Natural killer cell (primary cell): ENCODE data around the gene AKAP6. TPM values are rescaled to one million over a fixed set of nuclear protein-coding genes. Genes with fewer than 3 reads are reported as not detected.

Experiments used
- ATAC-seq, 3 donors: fragments of 150-1000 bp in 2 of 3; fragments of 200-7000 bp in 1 of 3; cut with Tn5 transposase; 1 replicate in 1 of 3; 2 replicates in 2 of 3; pipeline ENCODE4 v1.10.0; 2021; ENCODE audit warnings: mild to moderate bottlenecking in 2 of 3, moderate library complexity in 2 of 3
- DNase-seq, 2 donors: peaks; one replicate each; pipeline versions ENCODE4 v3.0.0 to v3.0.0-alpha.2; 2013 to 2021; ENCODE audit warnings: mixed read lengths in 1 of 2
- H3K27ac ChIP-seq: one replicate; pipeline ENCODE4 v1.5.1; 2013; ENCODE audit warnings: mild to moderate bottlenecking, low read length
- H3K27me3 ChIP-seq: one replicate; pipeline ENCODE4 v1.6.1; 2013; ENCODE audit warnings: low read length; ENCODE audit not compliant: control insufficient read depth, insufficient read depth
- H3K36me3 ChIP-seq: one replicate; pipeline ENCODE4 v1.6.1; 2013; ENCODE audit warnings: low read length; ENCODE audit not compliant: control insufficient read depth, insufficient read depth
- H3K4me1 ChIP-seq: one replicate; pipeline ENCODE4 v1.6.1; 2013; ENCODE audit warnings: low read length; ENCODE audit not compliant: control insufficient read depth, insufficient read depth
- H3K4me3 ChIP-seq: one replicate; pipeline ENCODE4 v1.5.1; 2013; ENCODE audit warnings: low read length
- H3K9me3 ChIP-seq: one replicate; pipeline ENCODE4 v1.6.1; 2013; ENCODE audit warnings: low read length; ENCODE audit not compliant: control insufficient read depth, insufficient read depth
- H3K27ac Mint-ChIP-seq, 2 donors: one replicate each; pipeline ENCODE4 v1.8.0; 2022; ENCODE audit warnings: mild to moderate bottlenecking in 2 of 2, mixed read lengths in 2 of 2, moderate library complexity in 1 of 2
- H3K27me3 Mint-ChIP-seq, 2 donors: one replicate each; pipeline ENCODE4 v1.8.0; 2022; ENCODE audit warnings: low read depth in 2 of 2, mixed read lengths in 2 of 2
- H3K36me3 Mint-ChIP-seq: one replicate; pipeline ENCODE4 v1.8.0; 2022; ENCODE audit warnings: mixed read lengths
- H3K4me1 Mint-ChIP-seq, 2 donors: one replicate each; pipeline ENCODE4 v1.8.0; 2022; ENCODE audit warnings: mixed read lengths in 2 of 2
- H3K4me3 Mint-ChIP-seq: one replicate; pipeline ENCODE4 v1.8.0; 2022; ENCODE audit warnings: mild to moderate bottlenecking, moderate library complexity, mixed read lengths
- H3K9me3 Mint-ChIP-seq, 2 donors: one replicate each; pipeline ENCODE4 v1.8.0; 2022; ENCODE audit warnings: mixed read lengths in 2 of 2
- WGBS: methylation state at CpG from one replicate; pipeline ENCODE4 v1.1.7; 2013; ENCODE audit warnings: missing lambda C conversion rate; ENCODE audit not compliant: insufficient coverage; 5-methylcytosine and 5-hydroxymethylcytosine counted together
- intact Hi-C: fragments of 100-400 bp; cut with micrococcal nuclease; formaldehyde crosslinking; loops from one replicate; pipeline ENCODE4 v1.14.2; 2022
- total RNA-seq, 4 donors: library from RNA; stranded (reverse); fragments of 120-200 nt in 1 of 4; gene quantifications; one replicate each; pipeline versions ENCODE4 v1.2.3 to v1.2.4, GENCODE V29; 2013 to 2022
- TF ChIP-seq, protein P1 (sequence below): fragments of 200-600 bp; IDR thresholded peaks from one replicate; pipeline ENCODE4 v1.8.0; 2022; ENCODE audit warnings: antibody characterized with exemption

The AKAP6 gene
- total RNA-seq, 3 donors from 2014 or later (not counting 1 experiment from before 2014, with no cell fraction given): 0.21 to 1.3 (median 0.80) TPM

DNA sequence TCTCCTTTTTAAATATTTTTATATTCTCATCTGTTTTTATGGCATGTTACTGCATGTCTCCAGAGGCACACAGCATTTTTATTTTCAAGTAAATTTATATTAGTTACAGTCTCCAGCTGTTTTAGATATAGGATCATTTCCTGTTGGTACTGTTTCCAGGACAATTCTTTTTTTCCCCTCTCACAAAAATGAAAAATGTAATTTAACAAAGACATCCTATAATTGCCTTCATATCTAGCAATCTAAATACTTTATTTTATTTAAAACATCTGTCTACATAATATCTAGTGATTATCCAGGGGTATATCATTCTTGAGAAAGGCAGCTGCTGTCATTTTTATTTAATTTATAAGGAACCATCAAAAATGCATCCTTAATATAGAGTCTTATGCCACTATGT, 337.2 kb downstream of the AKAP6 start:
- Mint-ChIP-seq H3K4me3 (no peak overlapping the region), H3K4me1 (no peaks in the 10 kb centered on the region), H3K9me3 (peaks cover 8 to 9% of the 10 kb centered on the region in 2 donors), H3K27ac (no peak overlapping the region), H3K36me3 (no peaks in the 10 kb centered on the region), H3K27me3 (no peaks in the 10 kb centered on the region)
- Histone ChIP-seq H3K4me1 (no peaks in the 10 kb centered on the region), H3K9me3 (no peaks in the 10 kb centered on the region), H3K27ac (no peak overlapping the region), H3K27me3 (no peaks in the 10 kb centered on the region), H3K4me3 (no peak overlapping the region), H3K36me3 (no peaks in the 10 kb centered on the region)
- TF ChIP-seq, protein P1, sequence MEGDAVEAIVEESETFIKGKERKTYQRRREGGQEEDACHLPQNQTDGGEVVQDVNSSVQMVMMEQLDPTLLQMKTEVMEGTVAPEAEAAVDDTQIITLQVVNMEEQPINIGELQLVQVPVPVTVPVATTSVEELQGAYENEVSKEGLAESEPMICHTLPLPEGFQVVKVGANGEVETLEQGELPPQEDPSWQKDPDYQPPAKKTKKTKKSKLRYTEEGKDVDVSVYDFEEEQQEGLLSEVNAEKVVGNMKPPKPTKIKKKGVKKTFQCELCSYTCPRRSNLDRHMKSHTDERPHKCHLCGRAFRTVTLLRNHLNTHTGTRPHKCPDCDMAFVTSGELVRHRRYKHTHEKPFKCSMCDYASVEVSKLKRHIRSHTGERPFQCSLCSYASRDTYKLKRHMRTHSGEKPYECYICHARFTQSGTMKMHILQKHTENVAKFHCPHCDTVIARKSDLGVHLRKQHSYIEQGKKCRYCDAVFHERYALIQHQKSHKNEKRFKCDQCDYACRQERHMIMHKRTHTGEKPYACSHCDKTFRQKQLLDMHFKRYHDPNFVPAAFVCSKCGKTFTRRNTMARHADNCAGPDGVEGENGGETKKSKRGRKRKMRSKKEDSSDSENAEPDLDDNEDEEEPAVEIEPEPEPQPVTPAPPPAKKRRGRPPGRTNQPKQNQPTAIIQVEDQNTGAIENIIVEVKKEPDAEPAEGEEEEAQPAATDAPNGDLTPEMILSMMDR: no peak
- DNase-seq (no peak), ATAC-seq (no peak)
- intact Hi-C loops: no loop called here

- no peaks in the 10 kb centered on the region for H3K27me3 Mint-ChIP-seq
- Histone ChIP-seq H3K36me3 (no peaks in the 10 kb centered on the region), H3K27ac (no peak overlapping the region), H3K4me1 (no peaks in the 10 kb centered on the region), H3K9me3 (no peaks in the 10 kb centered on the region), H3K4me3 (no peak overlapping the region), H3K27me3 (no peaks in the 10 kb centered on the region)
- no peak overlapping the region for H3K4me3 Mint-ChIP-seq
- H3K27ac Mint-ChIP-seq: no peak overlapping the region
- intact Hi-C loops: no loop called here
- TF ChIP-seq, protein P1: no peak
- H3K36me3 Mint-ChIP-seq: no peaks in the 10 kb centered on the region
- no peaks in the 10 kb centered on the region for H3K4me1 Mint-ChIP-seq
- WGBS: 82% methylated on average over 2 of the region's 2 CpGs
- H3K9me3 Mint-ChIP-seq: peaks cover 10 to 12% of the 10 kb centered on the region in 2 donors
- ATAC-seq (no peak), DNase-seq (no peak)
These were observed 338.2 kb downstream of the AKAP6 start for GRCh38 chr14:32667287-32667686.

- H3K4me3 ChIP-seq: no peak overlapping the region
- H3K36me3 ChIP-seq: no peaks in the 10 kb centered on the region
- Mint-ChIP-seq H3K4me1 (no peaks in the 10 kb centered on the region), H3K27me3 (no peaks in the 10 kb centered on the region), H3K9me3 (peaks cover 10 to 12% of the 10 kb centered on the region in 2 donors), H3K36me3 (no peaks in the 10 kb centered on the region), H3K4me3 (no peak overlapping the region), H3K27ac (no peak overlapping the region)
- H3K27ac ChIP-seq: no peak overlapping the region
- intact Hi-C loops: no loop called here
- H3K27me3 ChIP-seq: no peaks in the 10 kb centered on the region
- no peaks in the 10 kb centered on the region for H3K4me1 ChIP-seq
- no peak for ATAC-seq
- TF ChIP-seq, protein P1: no peak
- no CpG with 5 or more reads among the region's 1 CpG for WGBS
- no peaks in the 10 kb centered on the region for H3K9me3 ChIP-seq
- DNase-seq: no peak
These were observed 338.7 kb downstream of the AKAP6 start for GRCh38 chr14:32667791-32668190.

- no peak overlapping the region for H3K27ac ChIP-seq
- Mint-ChIP-seq H3K27ac (no peak overlapping the region), H3K9me3 (peaks cover 13 to 17% of the 10 kb centered on the region in 2 donors), H3K36me3 (no peaks in the 10 kb centered on the region), H3K27me3 (no peaks in the 10 kb centered on the region), H3K4me3 (no peak overlapping the region), H3K4me1 (no peaks in the 10 kb centered on the region)
- no peaks in the 10 kb centered on the region for H3K27me3 ChIP-seq
- ATAC-seq (no peak), DNase-seq (no peak)
- no peak overlapping the region for H3K4me3 ChIP-seq
- intact Hi-C loops: no loop called here
- H3K9me3 ChIP-seq: no peaks in the 10 kb centered on the region
- 86% methylated on average over 1 of the region's 2 CpGs for WGBS
- H3K36me3 ChIP-seq: no peaks in the 10 kb centered on the region
- no peaks in the 10 kb centered on the region for H3K4me1 ChIP-seq
- TF ChIP-seq, protein P1: no peak
These were observed 340.3 kb downstream of the AKAP6 start for GRCh38 chr14:32669391-32669790.
